GM12878 (cell line): ENCODE data around the gene NDUFV1. TPM values are rescaled to one million over a fixed set of nuclear protein-coding genes. Genes with fewer than 3 reads are reported as not detected.

Source experiments
- ATAC-seq: fragments of 200-7000 bp; cut with Tn5 transposase; 3 replicates; pipeline ENCODE4 v1.9.1; 2020; ENCODE audit warnings: mild to moderate bottlenecking, moderate library complexity
- BruUV-seq: library from RNA; stranded (reverse); fragments of 400-500 nt; replicated peaks from 2 replicates; lab custom pipeline; 2021; lab: Mats Ljungman, UMichigan
- CTCF ChIA-PET: fragments of 300-600 bp; sonication (Branson Sonifier 250); formaldehyde crosslinking; extraction: SDS; loops from one replicate; lab custom pipeline; 2021; ENCODE audit warnings: inconsistent platforms; lab: Yijun Ruan, JAX
- POLR2A ChIA-PET: fragments of 350-600 bp; formaldehyde crosslinking; extraction: SDS; loops from one replicate; lab custom pipeline; 2021; ENCODE audit warnings: inconsistent platforms; lab: Charles Lee
- RAD21 ChIA-PET: fragments of 300-600 bp; sonication (Branson Sonifier 250); formaldehyde crosslinking; loops from one replicate; lab custom pipeline; 2023; ENCODE audit warnings: antibody characterized with exemption; ENCODE audit not compliant: unreplicated experiment; lab: Charles Lee
- SMC1A ChIA-PET: fragments of 300-600 bp; sonication (Branson Sonifier 250); formaldehyde crosslinking; loops from one replicate; lab custom pipeline; 2023; ENCODE audit not compliant: unreplicated experiment, uncharacterized antibody; lab: Charles Lee
- DNase-seq: peaks from one replicate; pipeline ENCODE4 v3.0.0-alpha.2; 2011; ENCODE audit warnings: low read depth, low spot score
- FAIRE-seq: peaks from 3 replicates; lab custom pipeline; 2011; peaks lifted over from hg19 to GRCh38; lab: Jason Lieb, UNC
- H2AFZ ChIP-seq: 2 replicates; pipeline ENCODE4 v1.6.0; 2011; ENCODE audit warnings: low read depth, low read length, control low read depth; ENCODE audit not compliant: control insufficient read depth
- H3K27ac ChIP-seq: 2 replicates; pipeline ENCODE4 v1.5.1; 2011; ENCODE audit warnings: control low read depth; ENCODE audit not compliant: control insufficient read depth, insufficient read depth
- H3K27me3 ChIP-seq, 2 experiments: replicated peaks in 1 of 2; 2 replicates each; pipeline versions ENCODE4 v1.6.0 to v1.6.1; 2011; ENCODE audit warnings: low read length in 1 of 2; ENCODE audit not compliant: control insufficient read depth in 2 of 2, insufficient read depth in 2 of 2
- H3K36me3 ChIP-seq, 2 experiments: 2 replicates each; pipeline ENCODE4 v1.5.1; 2011; ENCODE audit warnings: low read length in 1 of 2; ENCODE audit not compliant: control insufficient read depth in 2 of 2, insufficient read depth in 2 of 2
- H3K4me1 ChIP-seq: 2 replicates; pipeline ENCODE4 v1.6.1; 2011; ENCODE audit warnings: mild to moderate bottlenecking, low read length, moderate library complexity, mixed read lengths; ENCODE audit not compliant: control insufficient read depth, insufficient read depth
- H3K4me2 ChIP-seq: 2 replicates; pipeline ENCODE4 v1.6.0; 2011; ENCODE audit warnings: control low read depth; ENCODE audit not compliant: control insufficient read depth, insufficient read depth
- H3K4me3 ChIP-seq: fragments of 200-600 bp; sonication (generic); 2 replicates; pipeline ENCODE4 v1.5.1; 2016
- H3K79me2 ChIP-seq: 2 replicates; pipeline ENCODE4 v1.6.0; 2011; ENCODE audit warnings: low read length; ENCODE audit not compliant: control insufficient read depth, insufficient read depth
- H3K9ac ChIP-seq: 2 replicates; pipeline ENCODE4 v1.8.0; 2011; ENCODE audit warnings: low read length, control low read depth, mixed read lengths; ENCODE audit not compliant: control insufficient read depth, insufficient read depth
- H3K9me3 ChIP-seq: replicated peaks from 3 replicates; pipeline ENCODE4 v1.5.1; 2011; ENCODE audit warnings: mild to moderate bottlenecking, low read length; ENCODE audit not compliant: control insufficient read depth, insufficient read depth
- H4K20me1 ChIP-seq: 2 replicates; pipeline ENCODE4 v1.6.0; 2011; ENCODE audit not compliant: control insufficient read depth, insufficient read depth
- BCL11A ChIP-seq: IDR thresholded peaks from 2 replicates; pipeline ENCODE4 v1.6.1; 2011; ENCODE audit warnings: low read depth, low read length
- CREM ChIP-seq: IDR thresholded peaks from 2 replicates; pipeline ENCODE4 v1.6.1; 2014; ENCODE audit warnings: antibody characterized with exemption, low read depth
- HDGF ChIP-seq: fragments of 450-650 bp; IDR thresholded peaks from 2 replicates; pipeline ENCODE4 v1.6.1; 2016; ENCODE audit warnings: antibody characterized with exemption
- JUNB ChIP-seq: IDR thresholded peaks from 2 replicates; pipeline ENCODE4 v1.6.1; 2016; ENCODE audit warnings: antibody characterized with exemption, mild to moderate bottlenecking
- MTA2 ChIP-seq: fragments of 450-650 bp; IDR thresholded peaks from 2 replicates; pipeline ENCODE4 v1.6.1; 2016; ENCODE audit warnings: low read depth, mild to moderate bottlenecking, moderate library complexity
- MTA3 ChIP-seq: IDR thresholded peaks from 2 replicates; pipeline ENCODE4 v1.6.1; 2012; ENCODE audit warnings: low read length, inconsistent platforms, borderline replicate concordance
- PML ChIP-seq: IDR thresholded peaks from 2 replicates; pipeline ENCODE4 v1.6.1; 2012; ENCODE audit warnings: low read length, inconsistent platforms
- RAD21 ChIP-seq: IDR thresholded peaks from 2 replicates; pipeline ENCODE4 v1.6.1; 2011; ENCODE audit warnings: mild to moderate bottlenecking, low read depth, low read length, moderate library complexity; ENCODE audit not compliant: insufficient read depth
- RUNX3 ChIP-seq: IDR thresholded peaks from 2 replicates; pipeline ENCODE4 v1.6.1; 2012; ENCODE audit warnings: low read length, inconsistent platforms
- SPI1 ChIP-seq: IDR thresholded peaks from 2 replicates; pipeline ENCODE4 v1.6.1; 2011; ENCODE audit warnings: low read depth, mild to moderate bottlenecking, low read length, moderate library complexity, borderline replicate concordance; ENCODE audit not compliant: insufficient read depth
- WGBS: methylation state at CpG from one replicate; pipeline ENCODE4 v1.1.6; 2016; ENCODE audit warnings: low lambda C conversion rate; ENCODE audit not compliant: insufficient replicate concordance, insufficient coverage; ENCODE audit errors: missing lambda C conversion rate; 5-methylcytosine and 5-hydroxymethylcytosine counted together
- in situ Hi-C: fragments of 300-500 bp; cut with MboI; formaldehyde crosslinking; loops from 9 replicates; pipeline ENCODE4 v1.14.3; 2018; ENCODE audit warnings: mixed read lengths
- intact Hi-C: fragments of 100-400 bp; cut with micrococcal nuclease; formaldehyde crosslinking; loops from one replicate; pipeline ENCODE4 v1.14.2; 2022; ENCODE audit not compliant: unreplicated experiment
- polyA plus RNA-seq, 11 experiments: library from polyadenylated mRNA; depleted of rRNA in 4 of 11; unstranded in 6 of 11; stranded (reverse) in 5 of 11; fragments of >200 nt; fragmentation: Nextera tagmentation in 4 of 11; fragmentation: Illumina TruSeq in 1 of 11; extraction: Ambion mirVana in 4 of 11; extraction: Trizol in 1 of 11; gene quantifications; 1 replicate in 1 of 11; 2 replicates in 10 of 11; pipeline versions ENCODE4 v1.2.1 to v1.2.3, GENCODE V29; 2011 to 2016; ENCODE audit warnings: inconsistent platforms in 2 of 11, missing spikeins in 2 of 11, low read depth in 1 of 11
- total RNA-seq, 4 experiments: library from RNA; depleted of rRNA in 3 of 4; stranded (reverse); fragments of >200 nt in 3 of 4; fragmentation: Illumina TruSeq in 1 of 4; extraction: Trizol in 1 of 4; gene quantifications; 2 replicates each; pipeline versions ENCODE4 v1.2.1 to v1.2.3, GENCODE V29; 2013 to 2021
- TF ChIP-seq, protein P1 (sequence below): fragments of 150-350 bp; IDR thresholded peaks from 2 replicates; pipeline ENCODE4 v1.6.1; 2014; ENCODE audit warnings: mild to moderate bottlenecking, low read depth, low read length
- TF ChIP-seq, protein P2 (sequence below): fragments of 450-650 bp; IDR thresholded peaks from 2 replicates; pipeline ENCODE4 v1.6.1; 2018; ENCODE audit warnings: mild to moderate bottlenecking, low read depth, moderate library complexity; ENCODE audit not compliant: partially characterized antibody

The NDUFV1 gene
- total and polyA plus RNA-seq, 10 of the 15 experiments (the other 5 are each of a cell fraction or from before 2014, with no cell fraction given) = 8.2 to 380 (median 231) TPM

DNA sequence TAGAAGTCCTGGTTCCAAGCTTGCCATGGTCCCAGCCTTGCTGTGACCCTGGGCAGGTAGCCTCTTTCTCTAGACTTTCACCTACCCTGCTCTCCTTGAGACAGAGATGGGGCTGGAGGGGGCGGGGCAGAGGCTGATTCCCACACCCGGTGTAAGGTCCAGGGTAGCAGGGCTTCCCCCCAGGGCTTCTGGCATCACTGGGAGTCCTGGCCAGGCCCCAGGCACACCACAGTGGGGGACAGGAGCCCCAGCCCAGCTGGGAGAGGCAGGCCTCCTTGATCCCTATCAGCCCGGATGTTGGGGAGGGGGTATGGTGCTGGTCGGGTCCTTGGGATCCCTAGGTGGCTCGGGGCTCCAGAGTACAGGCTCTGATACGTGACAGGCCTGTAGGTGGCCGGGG lies 24.7 kb downstream of the NDUFV1 start:
- ChIA-PET SMC1A (interaction anchor here (0.8 to 6.4 kb wide), 2 partner anchors 26 to 49 kb away, joined by 3 to 52 read pairs; no protein-coding TSS in a partner anchor), RAD21 (interaction anchor here (5.1 kb wide), 1 partner anchor 54 kb away, joined by 25 read pairs; no protein-coding TSS in a partner anchor), POLR2A (no interaction called here), CTCF (interaction anchor here (0.6 to 6.4 kb wide), 3 partner anchors 17 to 58 kb away, joined by 3 to 35 read pairs (median 5); partner anchors contain the start of gene ACY3)
- intact Hi-C loops (no loop called here), in situ Hi-C loops (no loop called here)
- Histone ChIP-seq H3K9ac (no peak overlapping the region), H3K79me2 (no peaks in the 10 kb centered on the region), H2AFZ (no peak overlapping the region), H3K9me3 (no peaks in the 10 kb centered on the region), H3K27ac (no peak overlapping the region), H3K4me1 (peaks cover 15% of the 10 kb centered on the region), H3K27me3 (no peaks in the 10 kb centered on the region), H3K4me2 (no peak overlapping the region; the same call in 1 of the 2 replicates), H3K36me3 (no peaks in the 10 kb centered on the region), H4K20me1 (no peaks in the 10 kb centered on the region), H3K4me3 (no peak overlapping the region)
- WGBS = 54% methylated on average over 7 of the region's 7 CpGs
- no TSS peak for BruUV-seq
- FAIRE-seq = no peak
- no peak for ATAC-seq
- TF ChIP-seq RUNX3 = no peak
- no peak for TF ChIP-seq BCL11A
- DNase-seq = no peak

DNA sequence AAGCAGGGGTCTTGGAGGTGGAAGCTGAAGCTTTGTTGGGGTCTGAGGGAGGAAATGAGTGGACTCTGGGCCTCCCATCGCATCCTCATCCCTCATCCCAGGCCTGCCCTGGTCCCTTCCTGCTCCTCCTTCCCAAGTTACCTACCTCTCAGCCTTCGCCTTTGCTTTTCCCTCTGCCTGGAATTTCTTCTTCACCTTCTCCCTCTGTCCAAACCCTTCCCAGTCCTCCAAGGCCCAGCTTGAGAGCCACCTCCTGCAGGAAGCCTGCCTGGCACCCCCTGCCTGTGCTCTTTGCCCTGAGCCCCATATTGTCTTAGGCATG lies 25.1 kb downstream of the NDUFV1 start:
- RAD21 ChIA-PET = interaction anchor here (5.1 kb wide), 1 partner anchor 54 kb away, joined by 25 read pairs; no protein-coding TSS in a partner anchor
- WGBS = 89% methylated on average over 1 of the region's 2 CpGs
- BruUV-seq = no TSS peak
- Histone ChIP-seq H3K4me1 (peaks cover 17% of the 10 kb centered on the region), H3K79me2 (no peaks in the 10 kb centered on the region), H4K20me1 (no peaks in the 10 kb centered on the region), H3K4me2 (no peak overlapping the region), H2AFZ (no peak overlapping the region), H3K9ac (no peak overlapping the region), H3K4me3 (no peak overlapping the region), H3K36me3 (no peaks in the 10 kb centered on the region), H3K27ac (no peak overlapping the region), H3K27me3 (no peaks in the 10 kb centered on the region), H3K9me3 (no peaks in the 10 kb centered on the region)
- DNase-seq (no peak), ATAC-seq (no peak), FAIRE-seq (no peak)
- intact Hi-C loops (no loop called here), in situ Hi-C loops (no loop called here)
- POLR2A ChIA-PET = no interaction called here
- CTCF ChIA-PET = interaction anchor here (0.6 to 6.4 kb wide), 5 partner anchors 13 to 58 kb away, joined by 3 to 35 read pairs (median 5); partner anchors contain the start of gene ACY3
- SMC1A ChIA-PET = interaction anchor here (0.8 to 6.4 kb wide), 2 partner anchors 26 to 49 kb away, joined by 3 to 52 read pairs; no protein-coding TSS in a partner anchor
- TF ChIP-seq PML = no peak
- TF ChIP-seq MTA2 = no peak
- TF ChIP-seq CREM = no peak
- TF ChIP-seq, protein P1, sequence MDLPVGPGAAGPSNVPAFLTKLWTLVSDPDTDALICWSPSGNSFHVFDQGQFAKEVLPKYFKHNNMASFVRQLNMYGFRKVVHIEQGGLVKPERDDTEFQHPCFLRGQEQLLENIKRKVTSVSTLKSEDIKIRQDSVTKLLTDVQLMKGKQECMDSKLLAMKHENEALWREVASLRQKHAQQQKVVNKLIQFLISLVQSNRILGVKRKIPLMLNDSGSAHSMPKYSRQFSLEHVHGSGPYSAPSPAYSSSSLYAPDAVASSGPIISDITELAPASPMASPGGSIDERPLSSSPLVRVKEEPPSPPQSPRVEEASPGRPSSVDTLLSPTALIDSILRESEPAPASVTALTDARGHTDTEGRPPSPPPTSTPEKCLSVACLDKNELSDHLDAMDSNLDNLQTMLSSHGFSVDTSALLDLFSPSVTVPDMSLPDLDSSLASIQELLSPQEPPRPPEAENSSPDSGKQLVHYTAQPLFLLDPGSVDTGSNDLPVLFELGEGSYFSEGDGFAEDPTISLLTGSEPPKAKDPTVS = no peak
- TF ChIP-seq JUNB = no peak
- TF ChIP-seq RAD21 = no peak
- TF ChIP-seq, protein P2, sequence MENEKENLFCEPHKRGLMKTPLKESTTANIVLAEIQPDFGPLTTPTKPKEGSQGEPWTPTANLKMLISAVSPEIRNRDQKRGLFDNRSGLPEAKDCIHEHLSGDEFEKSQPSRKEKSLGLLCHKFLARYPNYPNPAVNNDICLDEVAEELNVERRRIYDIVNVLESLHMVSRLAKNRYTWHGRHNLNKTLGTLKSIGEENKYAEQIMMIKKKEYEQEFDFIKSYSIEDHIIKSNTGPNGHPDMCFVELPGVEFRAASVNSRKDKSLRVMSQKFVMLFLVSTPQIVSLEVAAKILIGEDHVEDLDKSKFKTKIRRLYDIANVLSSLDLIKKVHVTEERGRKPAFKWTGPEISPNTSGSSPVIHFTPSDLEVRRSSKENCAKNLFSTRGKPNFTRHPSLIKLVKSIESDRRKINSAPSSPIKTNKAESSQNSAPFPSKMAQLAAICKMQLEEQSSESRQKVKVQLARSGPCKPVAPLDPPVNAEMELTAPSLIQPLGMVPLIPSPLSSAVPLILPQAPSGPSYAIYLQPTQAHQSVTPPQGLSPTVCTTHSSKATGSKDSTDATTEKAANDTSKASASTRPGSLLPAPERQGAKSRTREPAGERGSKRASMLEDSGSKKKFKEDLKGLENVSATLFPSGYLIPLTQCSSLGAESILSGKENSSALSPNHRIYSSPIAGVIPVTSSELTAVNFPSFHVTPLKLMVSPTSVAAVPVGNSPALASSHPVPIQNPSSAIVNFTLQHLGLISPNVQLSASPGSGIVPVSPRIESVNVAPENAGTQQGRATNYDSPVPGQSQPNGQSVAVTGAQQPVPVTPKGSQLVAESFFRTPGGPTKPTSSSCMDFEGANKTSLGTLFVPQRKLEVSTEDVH = no peak
- TF ChIP-seq SPI1 = no peak
- TF ChIP-seq MTA3 = no peak
- no peak for TF ChIP-seq HDGF
